Lower lobe of right lung (tissue), 2 donors: ENCODE results near the gene ADGRG4. TPM values are rescaled to one million over a fixed set of nuclear protein-coding genes. Genes with fewer than 3 reads are reported as not detected.

ENCODE experiments used
- ATAC-seq, 2 donors: fragments of 200-7000 bp; cut with Tn5 transposase; one replicate each; pipeline ENCODE4 v1.9.1; 2020 to 2022; ENCODE audit warnings: mild to moderate bottlenecking in 2 of 2, moderate library complexity in 2 of 2
- DNase-seq: peaks from one replicate; pipeline ENCODE4 v3.0.0-alpha.2; 2020
- H3K27ac ChIP-seq: fragments of 200-600 bp; one replicate; pipeline ENCODE4 v1.8.0; 2022
- H3K27me3 ChIP-seq: fragments of 200-600 bp; one replicate; pipeline ENCODE4 v1.8.0; 2022; ENCODE audit warnings: low read depth
- H3K36me3 ChIP-seq: fragments of 200-600 bp; one replicate; pipeline ENCODE4 v1.8.0; 2022; ENCODE audit warnings: mild to moderate bottlenecking
- H3K4me1 ChIP-seq: fragments of 200-600 bp; one replicate; pipeline ENCODE4 v1.8.0; 2022
- H3K4me3 ChIP-seq: fragments of 200-600 bp; one replicate; pipeline ENCODE4 v1.8.0; 2022; ENCODE audit warnings: mild to moderate bottlenecking
- H3K9me3 ChIP-seq: fragments of 200-600 bp; one replicate; pipeline ENCODE4 v1.8.0; 2022
- CTCF ChIP-seq: fragments of 200-600 bp; IDR thresholded peaks from one replicate; pipeline ENCODE4 v1.8.0; 2022; ENCODE audit warnings: antibody characterized with exemption, mild to moderate bottlenecking
- intact Hi-C: fragments of 100-400 bp; cut with DNase I; formaldehyde crosslinking; loops from one replicate; pipeline ENCODE4 v1.11.0; 2022
- total RNA-seq: library from RNA; stranded (reverse); fragmentation: NEBNext Ultra II Directional; extraction: Animal tissue kit (Norgen Biotek cat#: 25700); gene quantifications from one replicate; pipeline ENCODE4 v1.2.1, GENCODE V29; 2021
- donor health status: DM: no; HTN: yes; CAD: no; lungs with severe emphysema.

Gene ADGRG4
- total RNA-seq, 1 donor from 2014 or later = 0.27 TPM

GRCh38 chrX:136456133-136456532 is 155.4 kb downstream of the ADGRG4 start:
- Histone ChIP-seq H3K27me3 (no peaks in the 10 kb centered on the region), H3K4me3 (no peak overlapping the region), H3K36me3 (no peaks in the 10 kb centered on the region), H3K27ac (no peak overlapping the region), H3K9me3 (no peaks in the 10 kb centered on the region), H3K4me1 (no peaks in the 10 kb centered on the region)
- DNase-seq = no peak
- intact Hi-C loops = no loop called here
- no peak for TF ChIP-seq CTCF
- no peak for ATAC-seq

GRCh38 chrX:136457303-136457917 is 156.6 kb downstream of the ADGRG4 start:
- Histone ChIP-seq H3K9me3 (no peaks in the 10 kb centered on the region), H3K4me3 (no peak overlapping the region), H3K27ac (no peak overlapping the region), H3K27me3 (no peaks in the 10 kb centered on the region), H3K36me3 (no peaks in the 10 kb centered on the region), H3K4me1 (no peaks in the 10 kb centered on the region)
- DNase-seq (no peak), ATAC-seq (no peak)
- no peak for TF ChIP-seq CTCF
- intact Hi-C loops = no loop called here

- intact Hi-C loops = no loop called here
- no peak for ATAC-seq
- TF ChIP-seq CTCF = no peak
Observed at GRCh38 chrX:136464589-136464988, 163.8 kb downstream of the ADGRG4 start.

More at GRCh38 chrX:136464589-136464988, 163.8 kb downstream of the ADGRG4 start:
- no peaks in the 10 kb centered on the region for H3K36me3 ChIP-seq
- no peaks in the 10 kb centered on the region for H3K4me1 ChIP-seq
- no peak overlapping the region for H3K27ac ChIP-seq
- H3K27me3 ChIP-seq = no peaks in the 10 kb centered on the region
- no peak for DNase-seq
- no peak overlapping the region for H3K4me3 ChIP-seq
- H3K9me3 ChIP-seq = no peaks in the 10 kb centered on the region

Other genes starting within 250 kb of the ADGRG4 start
- gene FHL1, start 153.4 kb upstream of the ADGRG4 start, total RNA-seq = 248 TPM
- 8.2 TPM for gene MAP7D3, start 49.6 kb upstream of the ADGRG4 start, total RNA-seq
- gene BRS3, start 187.0 kb downstream of the ADGRG4 start, total RNA-seq = not detected
- gene HTATSF1, start 196.6 kb downstream of the ADGRG4 start, total RNA-seq = 27.4 TPM
- not detected for gene VGLL1, start 231.3 kb downstream of the ADGRG4 start, total RNA-seq